DMS79 (cell line): ENCODE measurements around the gene FOXL2NB.

Experiments used
- DNase-seq: peaks from one replicate; lab custom pipeline; 2025; lab: John Stamatoyannopoulos, UW

The FOXL2NB gene

DNA sequence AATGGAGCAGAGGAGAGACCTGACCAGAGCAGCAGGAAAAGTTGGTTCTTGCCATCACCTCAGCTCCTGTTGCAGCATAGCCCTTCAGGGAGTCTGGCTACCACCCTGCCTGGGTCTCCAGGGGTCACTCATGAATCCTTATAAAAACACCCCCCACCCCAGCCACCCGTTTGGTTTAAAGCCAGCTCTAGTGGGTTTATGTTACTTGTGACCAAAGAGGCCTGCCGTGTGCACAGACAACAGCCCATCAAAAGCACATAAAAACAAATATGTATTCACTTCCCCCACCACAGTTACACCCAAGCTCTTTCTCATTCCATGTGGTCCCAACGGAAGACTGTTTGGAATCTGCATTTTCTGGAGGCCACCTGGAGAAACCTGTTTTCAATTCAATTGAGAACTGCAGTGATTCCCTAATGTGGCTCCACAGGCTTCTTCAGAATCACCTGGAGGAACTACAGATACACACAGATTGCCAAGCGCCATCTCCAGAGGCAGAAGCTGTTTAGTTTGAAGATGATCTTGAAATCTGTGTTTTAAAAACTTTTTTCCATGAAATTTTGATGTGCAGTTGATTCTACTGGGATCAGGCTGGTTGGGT lies 13.8 kb upstream of the FOXL2NB start:
- no peak for DNase-seq

DNA sequence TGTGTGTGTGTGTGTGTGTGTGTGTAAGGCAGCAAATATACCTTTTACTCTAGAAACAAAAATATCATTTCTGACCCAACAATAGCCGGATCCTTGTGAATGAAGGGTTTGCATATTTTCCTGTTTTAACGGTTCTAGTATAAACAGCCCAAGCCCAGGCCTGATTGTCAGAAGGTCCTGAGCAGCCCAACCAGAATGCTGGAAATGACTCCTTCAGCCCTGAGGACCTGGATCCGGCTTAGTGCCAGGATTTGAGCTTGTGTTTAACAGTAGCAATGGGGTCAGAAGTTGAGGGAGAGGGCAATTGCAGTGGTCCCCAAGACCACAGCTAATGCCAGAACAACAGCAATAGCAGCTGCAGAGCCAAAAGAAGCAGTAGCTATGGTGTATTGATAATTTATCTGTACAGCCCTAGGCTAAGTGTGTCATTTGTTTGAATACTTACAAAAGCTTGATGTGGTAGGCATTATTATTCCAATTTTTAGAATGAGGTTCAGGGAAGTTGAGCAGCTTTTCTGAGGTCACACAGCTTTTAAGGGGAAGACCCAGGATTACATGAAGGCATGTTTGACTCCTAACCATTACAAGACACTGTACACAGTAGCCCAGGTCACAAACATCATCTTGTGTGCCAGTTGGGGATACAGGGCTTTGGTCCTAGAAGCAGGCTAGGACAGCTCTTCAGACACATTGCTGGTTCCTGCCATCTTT lies 12.9 kb upstream of the FOXL2NB start:
- no peak for DNase-seq

DNA sequence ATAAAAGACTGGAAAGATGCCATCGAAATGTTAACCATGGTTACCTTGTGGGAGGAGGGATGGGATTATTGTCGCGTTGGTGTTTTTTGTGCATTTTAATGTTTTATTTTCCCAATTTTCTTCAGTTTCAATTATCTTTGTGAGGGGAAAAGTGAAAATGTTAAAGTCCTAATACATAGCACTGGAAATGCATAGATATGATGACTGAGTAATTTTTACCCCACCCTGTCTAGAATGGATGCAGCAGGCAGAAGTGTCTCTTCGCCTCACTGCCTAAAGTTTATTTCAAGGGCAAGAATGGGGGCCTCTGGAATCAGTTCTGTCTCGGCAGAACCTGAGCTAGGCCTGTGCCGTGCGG lies 11.5 kb upstream of the FOXL2NB start:
- no peak for DNase-seq

DNA sequence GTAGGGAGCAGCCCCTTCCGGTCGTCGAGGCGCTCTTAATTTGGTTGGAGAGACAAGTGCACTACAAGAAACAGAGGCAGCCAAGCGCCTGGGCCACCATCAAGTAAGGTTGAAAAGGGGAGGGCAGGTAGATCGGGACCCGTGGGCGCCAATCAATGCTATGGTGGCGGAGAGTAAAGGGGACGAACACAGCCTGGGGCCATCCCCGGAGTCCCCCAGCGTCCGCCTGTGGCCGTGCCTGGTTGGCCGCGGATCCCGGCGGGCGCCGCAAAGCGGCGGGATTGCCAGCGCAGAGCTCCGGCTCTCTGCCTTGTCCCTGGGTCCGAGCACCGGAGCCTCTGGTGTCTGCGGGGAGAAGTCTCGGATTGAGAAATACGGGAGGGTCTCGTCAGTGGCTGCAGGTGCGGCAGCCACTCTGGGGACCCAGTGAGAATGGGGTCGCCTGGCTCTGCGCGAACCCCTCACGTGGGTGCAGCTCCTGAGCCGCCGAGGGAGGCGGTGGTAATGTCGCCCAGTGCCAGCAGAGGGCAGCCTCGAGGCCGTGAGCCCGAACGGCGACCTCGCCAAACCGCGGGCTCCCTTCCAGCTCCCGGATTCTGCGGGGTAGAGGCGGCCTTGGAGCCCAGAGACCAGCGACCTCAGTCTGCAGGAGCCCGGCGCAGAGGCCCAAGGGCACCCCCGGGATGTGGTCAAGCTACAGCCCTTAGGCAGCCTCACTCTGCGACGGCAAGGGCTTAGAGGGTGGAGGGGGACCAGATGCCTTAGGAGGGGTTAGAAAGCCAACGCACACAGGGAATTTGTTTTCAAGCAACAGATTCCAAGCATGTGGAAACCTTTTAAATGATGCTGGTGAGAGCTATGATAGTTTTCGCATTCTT lies 10.9 kb upstream of the FOXL2NB start:
- DNase-seq: peak; percentile 19

DNA sequence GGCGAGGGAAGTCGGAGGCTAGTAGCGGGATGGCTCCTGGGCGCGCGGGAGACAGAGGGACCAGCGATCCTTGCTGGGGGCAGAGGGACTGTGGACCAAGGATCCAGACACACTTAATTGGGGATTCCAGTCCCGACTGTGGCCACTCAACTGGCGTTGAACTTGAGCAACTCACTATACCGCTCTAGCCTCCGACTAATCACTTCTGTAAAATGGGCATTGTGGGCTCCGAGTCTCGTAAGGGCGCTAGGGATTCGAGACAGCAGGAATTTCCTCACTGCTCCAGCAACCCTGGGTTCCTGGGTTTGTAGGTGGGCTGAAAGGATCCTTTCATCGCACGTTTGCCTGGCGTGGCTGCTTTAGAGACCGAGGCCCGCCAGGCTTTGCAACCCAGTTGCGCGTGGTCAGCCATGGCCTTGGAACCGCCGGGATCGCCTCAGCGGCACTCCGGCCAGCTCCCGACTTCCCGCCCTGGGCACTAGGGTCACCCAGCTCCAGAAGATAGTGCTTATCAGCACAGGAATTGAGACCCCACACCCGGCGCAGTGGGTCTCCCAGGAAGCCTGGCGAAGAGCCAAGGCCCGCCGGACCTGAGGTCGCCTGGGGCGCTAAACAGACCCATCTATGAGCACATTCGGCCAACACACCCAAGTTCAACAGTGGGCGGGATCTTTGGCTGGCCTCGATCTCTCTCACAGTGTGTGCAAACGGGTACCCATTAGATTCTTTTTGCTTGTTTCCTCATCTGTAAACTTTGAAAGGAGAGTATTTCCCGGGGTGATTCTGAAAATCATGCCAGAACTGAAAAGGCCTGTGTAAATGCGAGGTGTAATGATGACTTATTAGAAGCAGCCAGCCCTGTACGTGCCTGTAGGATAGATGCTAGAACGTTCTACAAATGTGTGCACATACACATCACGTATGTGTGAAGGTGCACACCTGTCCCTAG lies 10.0 kb upstream of the FOXL2NB start:
- DNase-seq: no peak

DNA sequence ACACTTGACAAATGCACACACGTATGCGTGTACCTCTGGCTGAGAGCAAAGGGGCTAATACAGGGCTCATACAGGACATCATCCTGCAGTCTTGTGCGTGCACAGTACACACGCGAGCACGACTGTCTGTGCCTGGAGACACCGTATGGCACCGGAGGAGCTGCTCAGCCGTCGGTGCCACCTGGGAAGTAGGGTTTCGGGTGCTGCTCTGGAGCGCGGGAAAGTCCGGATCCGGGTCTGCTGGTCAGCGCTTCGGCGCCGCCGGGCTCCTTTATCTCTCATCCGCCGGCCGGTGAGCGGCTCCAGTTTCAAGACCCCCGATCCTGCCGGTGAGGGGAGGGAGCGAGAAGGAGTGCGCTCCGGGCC lies 9.3 kb upstream of the FOXL2NB start:
- no peak for DNase-seq

DNA sequence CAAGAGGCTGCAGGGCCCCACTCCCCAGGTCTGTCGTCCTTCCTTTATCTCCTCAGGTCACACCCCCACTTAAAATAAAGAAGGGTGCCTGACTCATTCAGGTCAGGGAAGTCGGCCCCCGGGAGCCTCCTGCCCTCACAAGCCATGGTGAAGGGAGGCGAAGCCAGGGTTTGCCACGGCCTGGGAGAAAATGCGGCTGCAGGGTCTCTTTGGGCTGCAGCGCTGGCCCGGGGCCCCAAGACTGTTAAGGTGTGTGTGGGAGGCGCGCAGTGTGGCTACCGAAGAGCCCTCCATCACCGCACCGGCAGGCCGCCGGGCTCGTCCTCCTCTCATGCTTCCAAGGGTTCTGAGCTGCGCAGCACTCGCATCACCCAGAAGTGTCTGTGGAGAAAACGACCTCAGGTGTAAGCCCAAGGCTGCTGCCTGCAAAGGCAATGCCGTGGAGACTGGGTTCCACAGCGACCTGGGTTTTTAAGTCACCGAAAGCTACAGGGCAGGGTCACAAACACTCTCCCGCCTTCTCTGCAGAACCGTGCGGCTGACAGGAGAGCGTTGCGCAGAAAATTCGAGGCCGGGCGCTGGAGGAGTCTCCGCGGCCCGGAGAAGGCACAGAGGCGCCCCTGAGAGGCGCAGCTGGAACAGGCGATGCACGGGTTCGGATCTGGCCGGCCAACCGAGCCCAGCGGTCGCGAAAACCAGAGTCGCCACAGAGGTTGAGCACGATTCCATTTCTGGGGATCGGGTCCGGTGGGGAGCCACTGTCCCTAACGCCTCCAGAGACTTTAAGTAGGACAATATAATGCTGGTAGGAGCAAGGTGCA lies 8.8 kb upstream of the FOXL2NB start:
- DNase-seq: no peak

DNA sequence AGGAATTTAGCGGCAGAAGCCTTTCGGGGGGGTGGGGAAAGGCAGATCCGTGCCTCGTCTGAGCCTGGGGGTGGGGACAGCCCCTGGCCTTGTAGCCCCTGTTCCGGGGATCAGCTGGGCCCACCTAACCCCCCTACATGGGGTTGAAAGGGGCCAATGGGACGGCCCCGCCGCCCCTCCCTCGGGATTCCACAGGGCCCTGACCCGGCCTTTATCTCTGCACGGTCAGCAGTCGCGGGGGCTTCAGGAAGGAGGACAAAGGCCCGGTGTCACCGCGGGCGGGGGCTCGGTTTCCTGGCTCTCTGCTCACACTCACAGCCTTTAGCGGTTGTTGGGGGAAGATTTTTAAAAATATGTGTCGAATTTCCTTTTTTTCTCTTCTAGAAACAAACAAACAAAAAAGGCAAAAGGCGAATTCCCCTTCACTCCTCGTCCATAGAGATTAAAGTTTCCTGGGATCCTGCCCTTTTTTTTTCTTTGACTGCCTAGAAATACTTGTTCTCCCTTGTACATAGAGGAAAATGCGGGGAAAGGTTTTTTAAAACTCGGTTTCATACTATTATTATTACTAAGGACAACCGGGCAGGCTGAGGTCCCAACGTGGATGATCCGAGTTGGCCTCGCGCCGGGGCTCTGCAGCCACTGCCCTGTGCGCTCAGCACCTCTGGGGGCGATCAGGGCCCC lies 8.0 kb upstream of the FOXL2NB start:
- DNase-seq: no peak

DNA sequence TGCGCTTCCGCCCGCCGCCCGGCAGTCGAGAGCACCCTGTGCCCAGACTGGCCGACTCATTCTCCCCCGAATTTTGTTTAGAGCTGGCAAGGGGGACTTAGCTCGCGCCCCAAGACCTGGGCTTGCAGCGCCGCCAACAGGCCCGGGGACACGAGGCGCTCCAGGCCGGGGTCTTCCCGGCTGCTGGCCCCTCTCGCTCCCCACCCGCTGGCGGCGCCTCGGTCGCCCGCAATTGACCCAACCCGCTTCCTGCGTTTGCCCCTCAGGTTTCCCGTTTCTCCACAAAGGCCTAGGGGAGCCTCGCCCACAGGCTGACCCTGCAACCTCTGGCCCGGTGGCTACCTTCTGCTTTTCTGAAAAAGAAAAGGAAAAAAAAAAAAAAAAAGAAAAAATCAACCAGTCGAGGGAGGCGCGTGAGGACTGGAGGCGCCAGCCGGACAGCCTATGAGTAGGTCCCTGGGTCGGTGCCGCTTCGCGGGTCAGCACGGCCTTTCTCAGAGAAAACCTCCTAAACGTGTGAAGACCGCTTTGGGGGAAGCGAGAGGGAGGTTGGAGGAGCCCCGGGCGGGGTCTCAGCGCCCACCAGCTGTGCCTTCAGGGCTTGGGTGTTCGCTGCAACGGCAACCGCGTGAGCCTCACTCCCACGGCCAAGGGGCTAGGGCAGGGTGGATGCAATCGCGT lies 7.3 kb upstream of the FOXL2NB start:
- DNase-seq: no peak

DNA sequence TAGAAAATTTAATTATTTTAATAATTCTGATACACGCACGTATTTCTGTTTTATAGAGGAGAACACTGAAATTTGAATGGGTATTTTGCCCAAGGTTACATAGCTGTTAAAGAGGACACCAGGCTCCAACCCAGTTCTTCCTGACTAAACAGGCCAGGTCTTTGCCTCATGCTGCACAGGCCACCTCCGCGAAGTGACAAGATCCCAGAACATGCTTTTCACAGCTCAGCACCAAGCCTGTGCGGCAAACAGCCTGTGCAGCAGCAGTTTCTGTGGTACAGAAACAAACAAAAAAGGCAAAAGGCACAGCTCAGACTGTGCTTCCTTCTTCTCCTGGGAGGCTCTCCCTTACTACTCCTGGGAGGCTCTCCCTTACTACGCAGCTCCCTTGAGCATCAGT lies 6.6 kb upstream of the FOXL2NB start:
- DNase-seq: no peak

DNA sequence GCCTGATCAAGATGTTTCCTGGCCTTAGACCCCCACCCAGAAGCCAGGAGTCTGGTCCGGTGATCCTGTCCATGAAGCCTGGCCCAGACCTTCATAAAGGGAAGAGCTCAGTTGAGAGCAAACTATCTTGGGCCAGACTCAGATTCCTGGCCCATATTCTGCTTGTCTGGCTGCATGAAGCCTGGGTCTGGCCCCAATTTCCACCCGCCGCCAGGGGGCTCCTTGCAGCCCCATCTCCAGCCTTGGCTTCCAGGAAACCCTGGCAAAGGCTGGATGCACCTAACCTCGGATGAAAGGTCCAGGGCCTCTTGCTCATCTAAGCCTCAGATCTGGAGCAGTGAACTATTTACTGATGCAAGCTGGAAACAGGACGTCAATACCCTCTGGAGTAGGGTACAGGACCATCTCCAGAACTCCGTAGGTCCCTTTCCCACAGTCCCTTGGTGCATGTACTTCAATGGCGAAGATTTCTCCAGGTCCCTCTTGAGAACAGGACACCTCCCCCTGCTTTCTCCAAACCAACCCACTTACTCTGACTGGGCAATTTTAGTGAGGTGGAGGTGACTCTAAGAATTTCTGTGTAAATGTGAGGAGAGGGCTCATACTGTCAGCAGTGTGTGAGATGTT lies 5.6 kb upstream of the FOXL2NB start:
- no peak for DNase-seq

DNA sequence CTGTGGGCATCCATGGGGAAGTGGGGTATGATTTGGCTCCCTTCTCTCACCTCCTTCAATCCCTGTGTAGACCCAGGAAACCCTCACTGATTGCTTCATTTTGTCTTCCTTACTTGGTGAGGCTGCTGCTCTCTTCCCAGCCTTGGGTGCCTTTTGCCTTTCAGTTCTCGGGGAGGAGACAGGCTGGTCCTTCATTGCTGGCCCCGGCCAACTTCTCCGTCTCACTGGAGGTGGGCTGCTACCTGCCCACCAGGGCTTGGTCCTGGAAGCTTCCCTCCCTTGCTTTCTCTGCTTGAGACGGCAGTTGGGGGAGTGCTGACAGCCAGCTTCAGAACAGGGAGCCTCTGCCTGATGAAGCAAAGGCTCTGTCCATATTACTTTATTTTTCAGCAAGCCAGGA lies 4.7 kb upstream of the FOXL2NB start:
- no peak for DNase-seq

DNA sequence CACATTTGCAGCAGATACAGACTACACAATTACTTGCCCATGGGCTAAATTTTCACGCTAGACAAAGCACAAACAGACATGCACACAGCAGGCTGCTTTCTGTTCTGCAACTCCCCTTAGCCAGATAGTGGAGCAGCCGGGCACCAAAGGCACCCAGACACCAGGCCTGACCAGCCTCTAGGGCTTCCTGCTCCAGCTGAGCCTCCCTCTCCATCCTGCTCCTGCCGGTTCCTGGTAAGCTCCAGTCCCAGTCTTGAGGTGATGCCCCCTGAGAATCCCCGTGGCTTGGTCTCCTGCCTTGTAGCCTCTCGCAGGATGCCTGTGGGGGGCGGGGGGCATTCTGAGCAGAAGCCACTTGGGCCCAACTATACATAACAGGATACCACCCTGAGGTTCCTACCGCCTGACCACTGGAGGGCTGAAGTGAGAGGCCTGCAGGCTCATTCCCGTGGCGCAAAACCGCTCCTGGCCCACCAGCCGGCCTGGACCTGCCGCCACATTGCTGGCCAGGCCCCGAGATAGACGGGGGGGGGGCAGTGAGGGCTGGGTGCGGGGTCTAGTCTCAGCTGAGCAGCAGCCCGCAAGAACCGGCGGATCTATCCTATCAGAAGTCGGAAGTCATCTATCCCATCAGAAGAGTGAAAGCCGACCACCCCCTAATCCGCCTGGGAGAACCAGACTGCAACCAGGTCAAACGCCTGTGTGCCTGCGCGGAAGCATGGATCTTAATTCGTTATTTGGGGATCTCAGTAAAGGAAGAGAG lies 4.0 kb upstream of the FOXL2NB start:
- DNase-seq: no peak

DNA sequence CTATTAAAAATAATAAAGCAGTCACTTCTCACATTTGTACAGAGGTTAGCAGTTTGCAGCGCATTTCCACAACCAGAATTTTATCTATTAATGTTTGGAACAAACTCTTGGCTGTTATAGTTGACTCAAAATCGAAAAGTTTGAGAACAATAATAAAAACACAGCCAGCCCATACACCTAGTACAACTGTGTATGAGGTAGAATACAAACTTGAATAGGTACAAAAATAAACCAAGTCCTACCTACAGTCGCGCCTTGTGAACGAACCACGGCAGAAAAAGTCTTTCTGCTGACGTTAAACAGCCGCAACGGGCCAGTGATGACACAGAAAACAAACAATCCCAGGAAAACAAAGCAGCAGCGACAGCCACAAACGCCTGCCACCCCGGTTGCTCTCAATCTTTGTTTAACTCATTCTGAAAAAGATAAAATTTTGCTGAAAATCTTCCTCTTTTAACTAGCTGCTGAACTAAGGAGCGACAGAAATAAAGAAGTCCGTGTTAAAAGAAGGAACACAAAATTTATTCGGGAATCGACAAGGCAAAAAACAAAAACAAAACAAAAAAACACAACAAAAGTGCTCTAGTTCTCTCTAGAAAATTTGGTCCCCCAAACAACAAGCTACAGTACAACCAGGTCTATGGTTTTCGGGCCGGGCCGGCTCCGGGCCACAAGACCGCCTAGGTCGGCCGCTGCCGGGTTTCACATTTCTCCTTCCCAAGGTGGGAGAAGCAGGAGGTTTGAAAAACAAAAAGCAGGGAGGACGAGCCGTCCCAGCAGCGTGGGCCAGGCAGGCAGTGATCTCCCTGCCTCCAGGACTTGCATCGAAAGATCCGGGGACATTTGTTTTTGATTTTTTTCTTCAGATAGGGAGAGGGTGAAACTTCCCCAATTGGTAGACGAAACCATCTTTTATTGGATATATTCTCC lies 3.0 kb upstream of the FOXL2NB start:
- DNase-seq: no peak

DNA sequence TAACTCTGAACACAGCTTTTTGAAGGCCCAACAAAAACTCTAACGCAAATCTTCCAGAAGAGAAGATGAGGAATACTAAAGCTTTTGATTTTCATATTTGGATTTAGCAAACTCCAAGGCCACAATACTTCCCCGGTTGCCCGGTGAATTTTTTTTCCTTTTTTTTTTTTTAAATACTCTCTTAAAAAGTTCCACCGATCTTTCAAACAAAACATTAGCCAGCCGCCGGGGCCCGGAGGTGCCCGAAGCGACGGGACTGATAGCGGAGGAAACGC lies 2.4 kb upstream of the FOXL2NB start:
- DNase-seq: no peak

DNA sequence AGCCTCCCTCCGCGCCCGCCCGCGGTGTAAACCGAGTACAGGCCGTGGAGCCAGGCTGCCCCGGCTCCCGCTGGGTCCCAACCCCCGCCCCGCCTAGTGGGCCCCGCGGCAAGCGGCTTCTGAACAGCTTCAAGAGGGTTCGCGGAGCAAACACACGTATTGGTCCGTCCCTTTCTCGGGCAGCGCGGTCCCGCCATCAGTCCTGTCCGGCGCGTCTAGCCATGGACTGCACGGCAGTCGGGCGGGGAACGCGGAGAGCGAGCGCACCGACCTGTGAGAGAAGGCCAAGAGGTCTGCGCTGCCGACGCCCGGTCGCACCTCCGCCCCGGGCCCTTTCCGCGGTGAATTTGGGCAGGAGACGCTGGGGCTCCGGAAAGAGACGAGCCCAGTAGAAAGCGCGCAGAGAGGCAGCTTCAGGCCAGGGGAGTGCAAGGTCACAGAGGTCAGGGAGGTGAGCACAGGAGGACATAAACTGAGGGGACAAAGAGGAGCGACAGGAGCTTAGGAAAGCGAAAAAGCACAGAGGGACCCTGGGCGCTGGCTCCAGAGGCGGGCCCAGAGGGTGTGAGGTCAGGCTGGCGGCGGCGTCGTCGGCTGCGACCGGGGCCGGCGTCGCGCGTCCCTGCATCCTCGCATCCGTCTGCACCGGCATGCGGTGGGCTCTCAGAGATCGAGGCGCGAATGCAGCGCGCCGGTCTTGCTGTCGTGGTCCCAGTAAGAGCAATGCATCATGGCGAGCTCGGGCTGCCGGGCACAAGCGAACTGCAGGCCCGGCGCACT lies 1.9 kb upstream of the FOXL2NB start:
- DNase-seq: no peak
